ENCODE measurements around the gene SELENOM. TPM values are rescaled to one million over a fixed set of nuclear protein-coding genes. Genes with fewer than 3 reads are reported as not detected.
A peak's percentile ranks its signal among the peaks of the same experiment; 100 is the strongest.
"Not testable (repeated sequence)": the region's sequence is repeated elsewhere in the genome, so short reads cannot be mapped to it uniquely, and the experiment has no call there.

Gene SELENOM
- total RNA-seq, 2 experiments from 2014 or later: 8.8 to 12.2 TPM

- H3K27ac Mint-ChIP-seq; H3K4me1 Mint-ChIP-seq; DNase-seq; H3K36me3 Mint-ChIP-seq (ENCODE audit: low read depth); H3K4me3 Mint-ChIP-seq; intact Hi-C loops (cut with DNase I, micrococcal nuclease); ATAC-seq; H3K27me3 Mint-ChIP-seq; H3K9me3 Mint-ChIP-seq (ENCODE audit: low read depth): not testable (repeated sequence)
- ChIA-PET POLR2A (interaction anchor here (0.6 kb wide), 1 partner anchor 220 kb away, joined by 3 read pairs; no protein-coding TSS in a partner anchor), CTCF (interaction anchor here (1.7 kb wide), 1 partner anchor 9 kb away, joined by 5 read pairs; no protein-coding TSS in a partner anchor)
Measured at GRCh38 chr22:31073125-31073524, 34.2 kb downstream of the SELENOM start.

GRCh38 chr22:31069691-31070314 lies 37.6 kb downstream of the SELENOM start:
- H3K4me3 Mint-ChIP-seq; intact Hi-C loops (cut with DNase I, micrococcal nuclease); H3K36me3 Mint-ChIP-seq (ENCODE audit: low read depth); DNase-seq; POLR2A ChIA-PET; H3K27me3 Mint-ChIP-seq; H3K9me3 Mint-ChIP-seq (ENCODE audit: low read depth); H3K27ac Mint-ChIP-seq; ATAC-seq; CTCF ChIA-PET; H3K4me1 Mint-ChIP-seq: not testable (repeated sequence)

- DNase-seq (no peak), ATAC-seq (no peak)
- no peaks in the 10 kb centered on the region for H3K36me3 Mint-ChIP-seq (ENCODE audit: low read depth)
- POLR2A ChIA-PET: no interaction called here
- H3K27me3 Mint-ChIP-seq: no peaks in the 10 kb centered on the region
- H3K4me1 Mint-ChIP-seq: no peaks in the 10 kb centered on the region
- intact Hi-C loops (cut with DNase I, micrococcal nuclease): no loop called here
- H3K9me3 Mint-ChIP-seq (ENCODE audit: low read depth): no peaks in the 10 kb centered on the region
- H3K27ac Mint-ChIP-seq: no peak overlapping the region
- CTCF ChIA-PET: no interaction called here
- H3K4me3 Mint-ChIP-seq: no peak overlapping the region
Measured at GRCh38 chr22:31068970-31069369, 38.4 kb downstream of the SELENOM start.

GRCh38 chr22:31064369-31064768 lies 43.0 kb downstream of the SELENOM start:
- H3K4me3 Mint-ChIP-seq: peak overlapping the region; percentile 20
- POLR2A ChIA-PET: interaction anchor here (0.6 to 0.9 kb wide), 3 partner anchors 16 to 124 kb away, joined by 3 to 4 read pairs (median 3); no protein-coding TSS in a partner anchor

GRCh38 chr22:31062566-31063230 lies 44.7 kb downstream of the SELENOM start:
- intact Hi-C loops (cut with DNase I, micrococcal nuclease): no loop called here
- no peak for DNase-seq
- H3K9me3 Mint-ChIP-seq (ENCODE audit: low read depth): no peaks in the 10 kb centered on the region
- H3K4me3 Mint-ChIP-seq: no peak overlapping the region
- ChIA-PET CTCF (interaction anchor here (0.6 kb wide), 1 partner anchor 401 kb away, joined by 3 read pairs; no protein-coding TSS in a partner anchor), POLR2A (no interaction called here)
- no peak for ATAC-seq
- no peaks in the 10 kb centered on the region for H3K27me3 Mint-ChIP-seq
- H3K4me1 Mint-ChIP-seq: no peaks in the 10 kb centered on the region
- H3K36me3 Mint-ChIP-seq (ENCODE audit: low read depth): no peaks in the 10 kb centered on the region
- no peak overlapping the region for H3K27ac Mint-ChIP-seq

More at GRCh38 chr22:31064369-31064768, 43.0 kb downstream of the SELENOM start:
- Mint-ChIP-seq H3K4me1 (no peaks in the 10 kb centered on the region), H3K27ac (no peak overlapping the region), H3K9me3 (ENCODE audit: low read depth) (no peaks in the 10 kb centered on the region), H3K36me3 (ENCODE audit: low read depth) (no peaks in the 10 kb centered on the region), H3K27me3 (no peaks in the 10 kb centered on the region)
- no peak for DNase-seq
- intact Hi-C loops (cut with DNase I, micrococcal nuclease): no loop called here
- CTCF ChIA-PET: interaction anchor here (0.6 to 2.0 kb wide), 7 partner anchors 9 to 43 kb away, joined by 3 to 5 read pairs (median 3); partner anchors contain the start of gene SELENOM
- ATAC-seq: no peak

GRCh38 chr22:31059663-31060062 lies 47.7 kb downstream of the SELENOM start:
- H3K27me3 Mint-ChIP-seq; POLR2A ChIA-PET; CTCF ChIA-PET; ATAC-seq; H3K9me3 Mint-ChIP-seq (ENCODE audit: low read depth); H3K4me3 Mint-ChIP-seq; H3K36me3 Mint-ChIP-seq (ENCODE audit: low read depth); H3K27ac Mint-ChIP-seq; intact Hi-C loops (cut with DNase I, micrococcal nuclease); DNase-seq; H3K4me1 Mint-ChIP-seq: not testable (repeated sequence)

GRCh38 chr22:31056986-31057599 lies 50.3 kb downstream of the SELENOM start:
- ChIA-PET POLR2A (interaction anchor here (0.6 kb wide), 1 partner anchor 87 kb away, joined by 3 read pairs; no protein-coding TSS in a partner anchor), CTCF (no interaction called here)
- H3K4me1 Mint-ChIP-seq: no peaks in the 10 kb centered on the region
- no peak overlapping the region for H3K27ac Mint-ChIP-seq
- no peaks in the 10 kb centered on the region for H3K36me3 Mint-ChIP-seq (ENCODE audit: low read depth)
- H3K4me3 Mint-ChIP-seq: no peak overlapping the region
- no peaks in the 10 kb centered on the region for H3K27me3 Mint-ChIP-seq
- intact Hi-C loops (cut with DNase I, micrococcal nuclease): no loop called here
- ATAC-seq: no peak
- H3K9me3 Mint-ChIP-seq (ENCODE audit: low read depth): no peaks in the 10 kb centered on the region
- no peak for DNase-seq

- CTCF ChIA-PET: interaction anchor here (0.7 kb wide), 1 partner anchor 433 kb away, joined by 4 read pairs; no protein-coding TSS in a partner anchor
- ATAC-seq (no peak), DNase-seq (no peak)
- intact Hi-C loops (cut with DNase I, micrococcal nuclease): no loop called here
- Mint-ChIP-seq H3K27ac (no peak overlapping the region), H3K4me3 (no peak overlapping the region), H3K27me3 (no peaks in the 10 kb centered on the region), H3K9me3 (ENCODE audit: low read depth) (no peaks in the 10 kb centered on the region), H3K4me1 (no peaks in the 10 kb centered on the region), H3K36me3 (ENCODE audit: low read depth) (no peaks in the 10 kb centered on the region)
- POLR2A ChIA-PET: no interaction called here
Measured at GRCh38 chr22:31055635-31056159, 51.7 kb downstream of the SELENOM start.

GRCh38 chr22:31055117-31055634 lies 52.2 kb downstream of the SELENOM start:
- H3K27ac Mint-ChIP-seq: no peak overlapping the region
- H3K27me3 Mint-ChIP-seq: no peaks in the 10 kb centered on the region
- no peak overlapping the region for H3K4me3 Mint-ChIP-seq
- no peaks in the 10 kb centered on the region for H3K36me3 Mint-ChIP-seq (ENCODE audit: low read depth)
- H3K4me1 Mint-ChIP-seq: no peaks in the 10 kb centered on the region
- ChIA-PET CTCF (interaction anchor here (0.7 kb wide), 2 partner anchors 172 to 433 kb away, joined by 3 to 4 read pairs; no protein-coding TSS in a partner anchor), POLR2A (interaction anchor here (0.6 kb wide), 1 partner anchor 16 kb away, joined by 4 read pairs; no protein-coding TSS in a partner anchor)
- intact Hi-C loops (cut with DNase I, micrococcal nuclease): no loop called here
- no peak for DNase-seq
- no peak for ATAC-seq
- H3K9me3 Mint-ChIP-seq (ENCODE audit: low read depth): no peaks in the 10 kb centered on the region

All from activated CD4-positive, alpha-beta T cell treated with anti-CD3 and anti-CD28 coated beads for 36 hours (primary cell).